WERI-Rb-1 (cell line): ENCODE data around the gene WAS.
"Not testable (repeated sequence)": the region's sequence is repeated elsewhere in the genome, so short reads cannot be mapped to it uniquely, and the experiment has no call there.

Source experiments
- DNase-seq: peaks from one replicate; pipeline ENCODE4 v3.0.0-alpha.2; 2020
- H3K27ac ChIP-seq: fragments of 250-450 bp; sonication (Bioruptor Pico); 2 replicates; pipeline ENCODE4 v1.5.1; 2020; ENCODE audit warnings: mild to moderate bottlenecking, moderate library complexity
- H3K27me3 ChIP-seq: fragments of 250-450 bp; sonication (Bioruptor Pico); 2 replicates; pipeline ENCODE4 v1.5.1; 2021; ENCODE audit warnings: mild to moderate bottlenecking, low read depth, moderate library complexity; ENCODE audit not compliant: insufficient read depth, severe bottlenecking
- H3K36me3 ChIP-seq: fragments of 250-450 bp; sonication (Bioruptor Pico); 2 replicates; pipeline ENCODE4 v1.5.1; 2020; ENCODE audit warnings: mild to moderate bottlenecking, moderate library complexity
- H3K4me3 ChIP-seq: 2 replicates; pipeline ENCODE4 v1.5.1; 2011; ENCODE audit warnings: low read depth, mild to moderate bottlenecking, control low read depth, low read length
- H3K9me3 ChIP-seq: fragments of 250-450 bp; sonication (Bioruptor Pico); 2 replicates; pipeline ENCODE4 v1.5.1; 2021; ENCODE audit warnings: mild to moderate bottlenecking, moderate library complexity; ENCODE audit not compliant: severe bottlenecking
- CTCF ChIP-seq: IDR thresholded peaks from 2 replicates; pipeline ENCODE4 v1.5.1; 2011; ENCODE audit warnings: low read depth, mild to moderate bottlenecking, control low read depth, inconsistent platforms, low read length

WAS gene

GRCh38 chrX:48684134-48684533 is 535 bp downstream of the WAS start:
- DNase-seq = no peak
- Histone ChIP-seq H3K4me3 (no peak overlapping the region), H3K36me3 (no peaks in the 10 kb centered on the region), H3K27me3 (peaks cover 11% of the 10 kb centered on the region), H3K9me3 (no peaks in the 10 kb centered on the region), H3K27ac (no peak overlapping the region)
- no peak for TF ChIP-seq CTCF

- Histone ChIP-seq H3K9me3 (no peaks in the 10 kb centered on the region), H3K27me3 (peaks cover 5% of the 10 kb centered on the region), H3K27ac (no peak overlapping the region), H3K36me3 (no peaks in the 10 kb centered on the region), H3K4me3 (no peak overlapping the region)
- TF ChIP-seq CTCF = no peak
- DNase-seq = no peak
These were observed 1.8 kb downstream of the WAS start for GRCh38 chrX:48685416-48685815.

- Histone ChIP-seq H3K4me3 (no peak overlapping the region), H3K9me3 (no peaks in the 10 kb centered on the region), H3K27ac (no peak overlapping the region), H3K36me3 (no peaks in the 10 kb centered on the region), H3K27me3 (peaks cover 2% of the 10 kb centered on the region)
- DNase-seq = no peak
- TF ChIP-seq CTCF = no peak
These were observed 5.0 kb downstream of the WAS start for GRCh38 chrX:48688531-48689150.

- peak; percentile 26 for DNase-seq
- no peak for TF ChIP-seq CTCF
- Histone ChIP-seq H3K27ac (no peak overlapping the region), H3K9me3 (no peaks in the 10 kb centered on the region), H3K36me3 (no peaks in the 10 kb centered on the region), H3K27me3 (peaks cover 2% of the 10 kb centered on the region), H3K4me3 (no peak overlapping the region)
These were observed 5.8 kb downstream of the WAS start for GRCh38 chrX:48689208-48689920.

GRCh38 chrX:48691746-48692145 is 8.1 kb downstream of the WAS start:
- H3K9me3 ChIP-seq = not testable (repeated sequence)

GRCh38 chrX:48694776-48695533 is 11.4 kb downstream of the WAS start:
- H3K4me3 ChIP-seq = peak overlapping the region; percentile 53
- H3K9me3 ChIP-seq = no peaks in the 10 kb centered on the region

More at GRCh38 chrX:48691746-48692145, 8.1 kb downstream of the WAS start:
- not testable (repeated sequence) for H3K36me3 ChIP-seq, DNase-seq, H3K4me3 ChIP-seq, H3K27me3 ChIP-seq, H3K27ac ChIP-seq

More at GRCh38 chrX:48694776-48695533, 11.4 kb downstream of the WAS start:
- peak overlapping the region; percentile 87 for H3K27ac ChIP-seq
- no peak for TF ChIP-seq CTCF
- peaks cover 4% of the 10 kb centered on the region for H3K36me3 ChIP-seq
- H3K27me3 ChIP-seq = peaks cover 18% of the 10 kb centered on the region
- no peak for DNase-seq
